Activated CD4-positive, alpha-beta T cell treated with anti-CD3 and anti-CD28 coated beads, Interleukin-2, amount 50 U/mL, for 24 hours (primary cell): ENCODE data around the gene ABCC12.

ENCODE experiments used
- DNase-seq, 2 donors: peaks; one replicate each; pipeline ENCODE4 v3.0.0-alpha.2; 2020; ENCODE audit warnings: low read depth in 1 of 2, low spot score in 1 of 2

The ABCC12 gene

GRCh38 chr16:48106446-48106845 is 49.3 kb downstream of the ABCC12 start:
- no peak for DNase-seq
